Activated CD8-positive, alpha-beta memory T cell treated with anti-CD3 and anti-CD28 coated beads, Interleukin-2, amount 50 U/mL, for 4 hours (primary cell): ENCODE results near the gene BMP8B.
"Not testable (repeated sequence)": the region's sequence is repeated elsewhere in the genome, so short reads cannot be mapped to it uniquely, and the experiment has no call there.

Experiments used
- DNase-seq: peaks from one replicate; pipeline ENCODE4 v3.0.0-alpha.2; 2020

Gene BMP8B, protein sequence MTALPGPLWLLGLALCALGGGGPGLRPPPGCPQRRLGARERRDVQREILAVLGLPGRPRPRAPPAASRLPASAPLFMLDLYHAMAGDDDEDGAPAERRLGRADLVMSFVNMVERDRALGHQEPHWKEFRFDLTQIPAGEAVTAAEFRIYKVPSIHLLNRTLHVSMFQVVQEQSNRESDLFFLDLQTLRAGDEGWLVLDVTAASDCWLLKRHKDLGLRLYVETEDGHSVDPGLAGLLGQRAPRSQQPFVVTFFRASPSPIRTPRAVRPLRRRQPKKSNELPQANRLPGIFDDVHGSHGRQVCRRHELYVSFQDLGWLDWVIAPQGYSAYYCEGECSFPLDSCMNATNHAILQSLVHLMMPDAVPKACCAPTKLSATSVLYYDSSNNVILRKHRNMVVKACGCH

DNA sequence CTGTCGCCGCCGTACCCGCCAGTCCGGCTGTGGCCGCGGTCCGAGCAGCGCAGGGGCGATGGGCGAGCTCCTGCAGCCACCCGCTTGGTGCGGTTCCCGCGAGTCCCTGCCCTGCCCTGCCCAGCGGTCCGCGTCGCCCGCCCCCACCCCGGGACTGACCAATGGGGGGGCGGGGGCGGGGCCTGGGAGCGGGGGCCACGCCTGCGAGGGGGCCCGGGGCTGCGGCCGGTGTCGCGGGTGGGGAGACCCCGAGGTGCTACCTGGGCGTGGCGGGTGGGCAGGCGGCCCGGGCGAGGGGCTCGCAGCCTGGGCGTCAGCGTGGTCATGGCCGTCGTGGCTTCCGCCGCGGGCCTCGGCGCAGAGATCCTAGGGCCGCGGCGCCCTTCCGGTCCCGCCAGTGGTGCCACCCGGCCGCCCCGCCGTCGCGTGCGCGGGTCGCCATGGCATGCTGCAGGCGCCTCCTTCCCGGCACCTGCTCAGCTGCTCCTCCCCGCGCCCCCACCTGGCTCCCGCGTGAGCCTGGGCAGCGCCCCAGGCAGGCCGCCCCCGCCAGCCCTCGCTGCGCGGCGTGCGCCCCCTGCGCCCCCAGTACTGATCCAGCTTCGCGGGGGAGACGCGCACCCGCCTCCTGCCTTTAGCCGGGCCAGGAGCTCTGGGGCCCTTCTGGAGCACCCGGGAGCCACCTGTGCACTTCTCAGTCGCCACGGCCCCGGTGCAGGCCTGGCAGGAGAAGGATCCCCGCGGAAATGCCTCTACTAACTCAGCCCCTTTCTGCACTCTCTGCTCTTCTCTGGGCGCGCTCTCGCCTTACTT lies at the start of gene BMP8B:
TSS of gene BMP8B (minus strand) at position 108 of the 813 bp plus-strand sequence. CDS start 380 bp downstream, outside the sequence.
- peak; percentile 40 for DNase-seq

DNA sequence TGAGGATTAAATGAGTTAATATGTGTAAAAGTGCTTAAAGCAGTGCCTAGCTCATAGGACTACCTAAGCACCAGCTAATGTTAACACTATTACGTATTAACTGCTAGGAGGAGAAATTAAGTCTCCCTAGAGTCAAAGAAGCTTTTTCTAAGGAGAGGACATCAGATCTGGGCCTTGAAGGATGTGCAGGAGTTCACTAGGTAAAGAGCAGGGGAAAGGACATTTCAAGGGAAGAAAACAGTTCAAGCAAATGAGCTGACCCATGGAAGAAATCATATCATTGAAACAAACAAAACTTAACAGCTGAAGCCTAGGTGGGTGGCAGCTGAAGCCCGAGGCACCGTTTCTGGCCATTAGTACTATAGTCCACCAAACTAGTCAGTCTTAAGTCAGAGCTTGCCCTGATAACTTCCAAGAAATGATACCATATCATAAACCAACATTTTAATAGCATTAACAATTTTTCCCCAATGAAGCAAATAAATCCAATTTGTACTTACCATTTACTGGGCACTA lies 48.0 kb upstream of the BMP8B start:
- DNase-seq, result no peak

DNA sequence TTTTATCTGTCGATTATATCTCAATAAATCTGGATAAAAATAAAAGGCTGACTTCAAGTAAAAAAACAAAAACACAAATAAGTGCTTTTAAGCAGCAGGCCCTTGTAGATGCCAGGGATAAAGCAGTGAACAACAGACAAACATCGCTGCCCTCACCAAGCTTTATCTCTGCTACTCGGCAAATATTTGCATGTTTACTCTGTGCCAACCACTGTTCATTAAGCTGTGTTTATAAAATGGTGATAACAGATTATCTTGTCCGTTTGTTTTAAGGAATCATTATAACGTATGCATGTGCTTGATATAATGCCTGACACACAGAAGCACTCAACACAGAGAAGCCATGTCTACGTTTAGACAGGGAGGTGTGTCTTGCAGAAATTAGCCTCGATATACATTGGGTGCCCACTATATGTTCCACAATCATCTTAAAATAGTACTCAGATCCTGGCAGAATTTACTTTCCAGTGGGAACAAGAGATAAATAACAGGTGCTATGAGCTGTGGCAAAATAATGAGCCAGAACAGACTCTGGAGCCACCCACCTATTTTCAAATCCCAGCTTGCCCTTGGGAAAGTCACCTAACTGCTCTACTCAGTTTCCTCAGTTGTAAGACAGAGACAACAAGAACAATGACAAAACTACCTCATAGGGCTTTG lies 47.4 kb upstream of the BMP8B start:
- no peak for DNase-seq

DNA sequence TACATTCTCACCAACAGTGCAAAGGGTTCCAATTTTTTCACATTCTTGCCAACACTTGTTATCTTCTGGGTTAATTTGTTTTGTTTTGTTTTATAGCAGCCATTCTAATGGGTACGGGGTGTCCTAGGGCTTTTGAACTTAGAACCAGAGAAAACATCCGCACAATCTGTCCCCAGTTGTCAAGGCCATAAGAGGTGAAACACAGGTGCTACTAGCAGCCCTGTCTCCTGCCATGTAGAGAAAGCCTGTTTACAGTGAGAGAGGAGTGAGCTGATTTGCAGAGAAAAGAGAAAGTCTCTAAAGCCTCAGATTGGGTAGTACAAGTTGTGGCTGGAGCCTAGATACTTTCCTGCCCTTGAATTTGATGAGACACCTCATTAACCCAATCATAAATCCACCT lies 46.4 kb upstream of the BMP8B start:
- no peak for DNase-seq

GRCh38 chr1:39833621-39834385 lies 45.1 kb upstream of the BMP8B start:
- DNase-seq, result no peak

DNA sequence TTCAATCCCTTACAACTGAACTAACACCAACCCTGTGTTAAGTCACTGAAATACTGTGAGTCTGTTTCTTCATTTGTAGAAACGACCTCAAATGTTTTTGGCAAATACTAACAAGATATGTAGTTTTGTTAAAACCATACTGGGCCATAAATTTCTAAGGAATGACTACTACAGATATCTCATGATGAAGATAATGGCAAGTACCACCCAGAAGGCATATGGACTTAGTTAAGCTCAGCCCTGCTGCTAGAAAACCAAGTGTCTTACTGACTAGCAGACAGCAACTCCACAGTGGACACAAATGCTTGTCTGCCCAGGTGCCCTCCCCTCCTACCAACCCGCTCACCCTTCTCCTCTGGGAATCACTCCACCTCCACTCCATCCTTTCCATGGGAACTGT lies 44.5 kb upstream of the BMP8B start:
- DNase-seq, result no peak

- no peak for DNase-seq
Measured at GRCh38 chr1:39832294-39832693, 43.6 kb upstream of the BMP8B start.

GRCh38 chr1:39829791-39830533 lies 41.3 kb upstream of the BMP8B start:
- DNase-seq, result no peak

GRCh38 chr1:39828734-39829133 lies 40.1 kb upstream of the BMP8B start:
- no peak for DNase-seq

- not testable (repeated sequence) for DNase-seq
Measured at GRCh38 chr1:39828255-39828654, 39.6 kb upstream of the BMP8B start.

DNA sequence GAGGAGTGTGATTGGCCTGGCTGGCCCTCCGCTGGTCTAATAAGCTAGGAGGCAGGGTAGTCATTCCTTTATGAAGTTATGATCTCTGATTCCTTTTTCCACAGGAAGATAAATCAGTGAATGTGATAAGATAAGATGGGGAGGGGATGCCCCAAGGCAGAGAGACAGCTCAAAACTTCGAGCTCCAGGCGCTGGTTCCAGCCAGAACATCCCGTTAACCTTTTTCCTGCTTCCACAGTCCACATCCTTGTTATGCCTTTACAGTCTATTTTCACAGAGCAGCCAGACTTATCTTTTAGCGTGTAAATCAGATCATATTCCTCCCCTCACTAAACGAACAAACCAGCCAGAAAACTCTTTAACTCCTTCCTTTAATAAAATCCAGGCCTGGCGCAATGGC lies 38.5 kb upstream of the BMP8B start:
- no peak for DNase-seq

GRCh38 chr1:39826583-39826982 lies 37.9 kb upstream of the BMP8B start:
- no peak for DNase-seq

DNA sequence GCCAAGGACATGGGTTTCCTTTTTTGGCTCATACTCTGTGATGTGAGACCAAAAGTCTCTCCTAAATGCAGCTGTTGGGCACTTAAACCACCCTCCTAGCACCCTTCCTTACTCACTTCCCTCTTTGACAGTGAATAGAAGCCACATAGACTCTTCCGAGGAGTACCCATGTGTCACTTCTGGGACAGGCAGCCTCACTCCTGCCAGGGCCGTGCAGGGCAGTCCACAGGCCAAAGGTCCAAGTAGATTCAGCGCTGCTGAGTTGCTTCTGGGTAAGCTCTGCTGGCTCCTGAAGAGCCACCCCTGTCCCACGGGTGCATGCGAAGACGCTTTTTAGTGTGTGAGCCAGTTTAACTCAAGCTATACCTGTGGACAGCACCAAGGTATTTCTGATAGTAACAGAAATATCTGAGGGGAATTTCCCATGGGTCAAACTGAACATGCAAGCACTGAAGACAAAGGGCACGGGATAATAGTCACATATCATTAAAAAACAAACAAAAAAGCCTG lies 36.8 kb upstream of the BMP8B start:
- no peak for DNase-seq

GRCh38 chr1:39823450-39823849 lies 34.8 kb upstream of the BMP8B start:
- DNase-seq, result not testable (repeated sequence)

DNA sequence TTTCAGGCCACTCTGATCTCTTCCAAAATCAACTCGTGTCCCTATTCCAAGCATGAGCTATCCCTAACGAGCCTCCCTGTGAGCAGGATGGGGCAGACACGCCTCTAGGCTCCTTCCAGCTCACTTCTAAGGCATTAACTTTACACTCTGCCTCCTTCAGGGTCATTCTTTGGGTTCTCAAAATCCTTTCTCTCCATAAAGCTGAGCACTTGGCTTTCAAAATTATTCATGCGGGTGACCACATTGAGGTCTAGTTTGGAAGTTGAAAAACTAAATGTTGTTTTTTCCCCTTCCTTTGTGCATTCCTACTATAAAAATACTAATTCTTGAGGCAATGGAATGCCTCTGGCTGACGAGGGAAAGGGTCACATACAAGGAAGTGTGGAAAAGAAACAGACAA lies 33.5 kb upstream of the BMP8B start:
- no peak for DNase-seq

DNA sequence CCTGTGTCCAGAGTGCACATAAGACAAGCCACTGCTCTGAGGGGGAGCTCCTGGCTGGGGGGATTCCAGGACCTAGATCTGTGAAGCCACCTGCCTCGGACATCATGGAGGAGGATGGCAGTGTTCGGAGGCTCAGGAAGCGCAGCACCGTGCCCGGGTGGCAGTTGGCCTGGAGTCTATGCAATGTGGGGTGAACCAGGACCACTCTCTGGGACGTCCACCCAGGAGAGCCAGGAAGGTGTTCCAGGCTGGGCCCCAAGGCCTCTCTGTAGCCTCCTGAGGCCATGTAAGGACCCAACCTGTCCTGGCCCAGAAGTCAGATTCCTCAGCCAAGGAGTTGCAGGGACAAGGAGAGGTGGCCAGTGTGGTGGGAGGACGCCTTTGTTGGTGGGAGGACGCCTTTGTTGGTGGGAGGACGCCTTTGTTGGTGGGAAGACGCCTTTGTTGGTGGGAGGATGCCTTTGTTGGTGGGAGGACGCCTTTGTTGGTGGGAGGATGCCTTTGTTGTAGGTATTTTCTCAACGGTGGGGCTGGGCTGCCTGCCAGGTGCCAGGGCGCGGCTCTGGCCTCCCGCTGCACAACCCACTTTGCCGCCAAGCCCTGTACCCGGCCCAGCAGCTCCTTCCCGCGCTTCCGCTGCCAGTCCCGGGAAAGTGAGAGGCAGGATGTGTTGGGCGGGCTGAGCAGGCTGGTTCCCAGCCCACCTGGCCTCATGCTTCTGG lies 30.6 kb upstream of the BMP8B start:
- DNase-seq, result no peak

GRCh38 chr1:39818482-39818881 lies 29.8 kb upstream of the BMP8B start:
- no peak for DNase-seq

GRCh38 chr1:39817091-39817932 lies 28.6 kb upstream of the BMP8B start:
- peak; percentile 54 for DNase-seq

- DNase-seq, result peak; percentile 71
Measured at GRCh38 chr1:39816415-39817090, 27.9 kb upstream of the BMP8B start.
